Stimulated activated CD4-positive, alpha-beta T cell treated with anti-CD3 and anti-CD28 coated beads, Interleukin-1b, Interleukin-23, amount 100 ng/mL, for 1 hour (primary cell): Measurements from ENCODE around the gene STRA6.

ENCODE experiments used
- DNase-seq, 2 donors: peaks; one replicate each; pipeline ENCODE4 v3.0.0-alpha.2; 2020; ENCODE audit warnings: low read depth in 2 of 2

The STRA6 gene

GRCh38 chr15:74226761-74227540 lies 24.4 kb upstream of the STRA6 start:
- DNase-seq, result no peak

GRCh38 chr15:74225928-74226327 lies 23.3 kb upstream of the STRA6 start:
- no peak for DNase-seq

GRCh38 chr15:74222240-74223119 lies 19.9 kb upstream of the STRA6 start:
- no peak for DNase-seq

- DNase-seq, result no peak
These were observed 19.0 kb upstream of the STRA6 start for GRCh38 chr15:74221399-74222239.

- no peak for DNase-seq
These were observed 18.1 kb upstream of the STRA6 start for GRCh38 chr15:74220475-74221248.

GRCh38 chr15:74217907-74218885 lies 15.6 kb upstream of the STRA6 start:
- DNase-seq, result no peak

GRCh38 chr15:74216949-74217348 lies 14.4 kb upstream of the STRA6 start:
- DNase-seq, result no peak

GRCh38 chr15:74215958-74216357 lies 13.4 kb upstream of the STRA6 start:
- no peak for DNase-seq

- no peak for DNase-seq
These were observed 11.9 kb upstream of the STRA6 start for GRCh38 chr15:74214324-74215021.

GRCh38 chr15:74213858-74214284 lies 11.3 kb upstream of the STRA6 start:
- DNase-seq, result no peak

GRCh38 chr15:74212494-74212893 lies 9.9 kb upstream of the STRA6 start:
- no peak for DNase-seq

- DNase-seq, result no peak
These were observed 9.1 kb upstream of the STRA6 start for GRCh38 chr15:74211656-74212055.

- no peak for DNase-seq
These were observed 8.1 kb upstream of the STRA6 start for GRCh38 chr15:74210729-74211128.

GRCh38 chr15:74209997-74210671 lies 7.5 kb upstream of the STRA6 start:
- no peak for DNase-seq

- no peak for DNase-seq
These were observed 7.0 kb upstream of the STRA6 start for GRCh38 chr15:74209560-74209958.

GRCh38 chr15:74208901-74209559 lies 6.4 kb upstream of the STRA6 start:
- DNase-seq, result no peak

GRCh38 chr15:74208496-74208895 lies 5.9 kb upstream of the STRA6 start:
- DNase-seq, result no peak
